ENCODE data around the gene SRGAP1. TPM values are rescaled to one million over a fixed set of nuclear protein-coding genes. Genes with fewer than 3 reads are reported as not detected.

The SRGAP1 gene
- total RNA-seq (1.3 TPM), polyA plus RNA-seq (0.82 TPM)
- long read RNA-seq, donor 1 = 0 reads
- long read RNA-seq, donor 2 = 0 reads
- long read RNA-seq, donor 3 = 0 reads
- long read RNA-seq, donor 4, full-length matches to known transcripts = 1 of 1 reads
- long read RNA-seq, donor 4, partial matches to known transcripts = 0 of 1 reads
- long read RNA-seq, donor 4, other reads (novel, unspliced or antisense) = 0 of 1 reads
- long read RNA-seq, donor 5 = 0 reads
- long read RNA-seq, donor 6, partial matches to known transcripts = 0 of 1 reads
- long read RNA-seq, donor 6, other reads (novel, unspliced or antisense) = 0 of 1 reads
- long read RNA-seq, donor 7, partial matches to known transcripts = 0 of 1 reads
- long read RNA-seq, donor 7, other reads (novel, unspliced or antisense) = 0 of 1 reads
- long read RNA-seq, donor 8 = 0 reads
- long read RNA-seq, donor 9 = 0 reads
- long read RNA-seq, donor 10 = 0 reads

DNA sequence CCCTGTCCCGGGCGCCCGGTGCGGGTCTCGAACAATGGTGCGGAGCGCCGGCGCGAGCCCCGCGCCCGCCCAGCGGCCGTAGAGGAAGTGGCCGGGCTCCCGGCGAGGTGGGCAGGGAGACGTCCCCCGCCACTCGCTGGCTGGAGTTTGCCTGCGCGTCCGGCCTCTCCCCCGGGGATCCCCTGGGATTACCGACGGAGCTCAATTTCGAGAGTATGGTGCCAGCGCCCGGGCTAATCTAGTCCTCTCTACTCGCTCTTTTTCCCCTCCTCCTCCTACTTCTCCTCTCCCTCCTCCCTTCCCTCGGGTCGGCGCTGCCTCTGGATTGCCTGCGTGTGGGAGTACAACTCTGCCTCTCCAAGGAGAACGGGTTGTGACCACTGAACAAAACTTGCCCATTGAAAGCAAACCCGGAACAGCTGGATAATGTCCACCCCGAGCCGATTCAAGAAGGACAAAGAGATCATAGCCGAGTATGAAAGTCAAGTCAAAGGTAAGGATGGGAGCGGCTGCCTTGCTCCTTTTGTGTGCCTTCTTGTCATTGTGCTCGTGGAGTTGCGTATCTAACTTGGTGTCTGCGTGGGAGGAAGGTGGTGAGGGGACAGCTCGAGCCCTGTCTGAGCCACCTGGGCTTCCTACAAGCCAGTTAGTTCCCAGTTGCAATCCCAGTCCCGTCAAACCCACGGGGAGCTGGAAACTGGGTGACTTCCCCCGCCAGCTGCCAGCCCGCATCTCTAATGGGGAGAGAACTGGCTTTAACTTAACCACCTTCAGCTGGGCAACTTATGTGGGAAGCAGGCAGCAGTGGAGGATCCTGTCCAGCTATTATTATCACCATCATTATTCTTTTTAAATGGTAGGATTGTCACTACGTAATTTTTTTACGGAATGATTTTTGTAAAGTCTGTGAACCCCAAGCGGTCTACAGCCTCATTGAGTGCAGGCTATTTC is at the start of gene SRGAP1:
Gene SRGAP1, plus strand, starts transcription at position 310 of the 951 bp plus-strand sequence. Its CDS starts 117 bp downstream, at position 427.
- H3K27ac ChIP-seq (ENCODE audit: low read depth in 1 of 2, low read length in 1 of 2) = peak within 1 kb of the TSS; percentile 66 to 74
- WGBS = 7% methylated on average over 52 of the region's 52 CpGs
- H3K4me1 ChIP-seq (ENCODE audit: control insufficient read depth in 2 of 2, insufficient read depth in 2 of 2, low read length in 2 of 2) = peaks cover 7% of the 10 kb centered on the region in 2 donors
- H3K27me3 ChIP-seq (ENCODE audit: control insufficient read depth in 2 of 2, insufficient read depth in 1 of 2, low read length in 1 of 2) = peaks cover 20 to 48% of the 10 kb centered on the region in 2 donors
- H3K36me3 ChIP-seq (ENCODE audit: control insufficient read depth in 2 of 2, insufficient read depth in 2 of 2, low read length in 1 of 2) = no peaks in the 10 kb centered on the region
- DNase-seq (ENCODE audit: low read depth in 6 of 9, low spot score in 9 of 9) = peak in 3 of 9 donors; percentile 1 to 29 (median 13)
- H3K4me3 ChIP-seq (ENCODE audit: low read length in 2 of 2) = peak within 1 kb of the TSS; percentile 47 to 66
- peaks cover 2 to 5% of the 10 kb centered on the region in 2 donors for H3K9me3 ChIP-seq (ENCODE audit: control insufficient read depth in 2 of 2, insufficient read depth in 1 of 2, low read length in 1 of 2)

DNA sequence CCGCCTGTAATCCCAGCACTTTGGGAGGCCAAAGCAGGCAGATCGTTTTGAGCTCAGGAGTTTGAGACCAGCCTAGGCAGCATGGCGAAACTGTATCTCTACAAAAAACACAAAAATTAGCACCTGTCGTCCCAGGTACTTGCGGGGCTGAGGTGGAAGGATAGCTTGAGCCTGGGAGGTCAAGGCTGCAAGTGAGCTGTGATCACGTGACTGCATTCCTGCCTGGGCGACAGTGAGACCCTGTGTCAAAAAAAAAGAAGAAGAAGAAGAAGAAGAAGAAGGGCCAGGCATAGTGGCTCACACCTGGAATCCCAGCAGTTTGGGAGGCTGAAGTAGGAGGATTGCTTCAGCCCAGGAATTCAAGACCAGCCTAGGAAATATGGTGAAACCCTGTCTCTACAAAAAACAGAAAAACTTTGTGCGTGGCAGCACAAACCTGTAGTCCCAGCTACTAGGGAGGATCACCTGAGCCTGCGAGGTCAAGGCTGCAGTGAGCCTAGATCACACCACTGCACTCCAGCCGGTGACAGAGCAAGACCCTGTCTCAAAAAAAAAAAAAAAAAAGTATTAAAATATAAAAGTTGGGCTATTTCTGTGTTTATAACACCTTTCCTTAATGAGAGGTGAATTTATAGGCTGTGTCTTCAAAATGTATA is 49.3 kb upstream of the SRGAP1 start:
- Histone ChIP-seq H3K9me3 (ENCODE audit: control insufficient read depth in 2 of 2, insufficient read depth in 1 of 2, low read length in 1 of 2) (no peaks in the 10 kb centered on the region), H3K4me1 (ENCODE audit: control insufficient read depth in 2 of 2, insufficient read depth in 2 of 2, low read length in 2 of 2) (no peaks in the 10 kb centered on the region), H3K27ac (ENCODE audit: low read depth in 1 of 2, low read length in 1 of 2) (no peak overlapping the region), H3K27me3 (ENCODE audit: control insufficient read depth in 2 of 2, insufficient read depth in 1 of 2, low read length in 1 of 2) (no peaks in the 10 kb centered on the region), H3K36me3 (ENCODE audit: control insufficient read depth in 2 of 2, insufficient read depth in 2 of 2, low read length in 1 of 2) (peaks cover 4 to 8% of the 10 kb centered on the region in 2 donors), H3K4me3 (ENCODE audit: low read length in 2 of 2) (no peak overlapping the region)
- DNase-seq (ENCODE audit: low read depth in 6 of 9, low spot score in 9 of 9) = no peak
- 97% methylated on average over 10 of the region's 10 CpGs for WGBS

DNA sequence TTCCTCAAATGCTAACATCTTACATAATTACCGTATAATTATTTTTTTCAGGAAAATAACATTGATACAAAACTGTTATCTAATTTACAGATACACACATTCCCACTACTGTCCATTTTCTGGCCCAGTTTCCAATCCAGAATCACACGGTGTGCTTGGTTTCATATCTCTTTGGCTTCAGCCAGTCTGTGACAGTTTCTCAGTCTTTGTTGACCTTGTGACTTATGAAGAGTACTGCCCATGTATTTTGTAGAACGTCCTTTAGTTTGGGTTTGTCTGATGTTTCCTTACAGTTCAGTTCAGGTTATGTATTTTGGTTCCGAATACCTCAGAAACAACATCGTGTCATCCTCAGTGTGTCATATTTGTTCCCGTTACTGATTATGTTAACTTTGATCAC is 48.6 kb upstream of the SRGAP1 start:
- Histone ChIP-seq H3K27me3 (ENCODE audit: control insufficient read depth in 2 of 2, insufficient read depth in 1 of 2, low read length in 1 of 2) (no peaks in the 10 kb centered on the region), H3K4me1 (ENCODE audit: control insufficient read depth in 2 of 2, insufficient read depth in 2 of 2, low read length in 2 of 2) (no peaks in the 10 kb centered on the region), H3K27ac (ENCODE audit: low read depth in 1 of 2, low read length in 1 of 2) (no peak overlapping the region), H3K36me3 (ENCODE audit: control insufficient read depth in 2 of 2, insufficient read depth in 2 of 2, low read length in 1 of 2) (peaks cover 4 to 8% of the 10 kb centered on the region in 2 donors), H3K9me3 (ENCODE audit: control insufficient read depth in 2 of 2, insufficient read depth in 1 of 2, low read length in 1 of 2) (no peaks in the 10 kb centered on the region), H3K4me3 (ENCODE audit: low read length in 2 of 2) (no peak overlapping the region)
- DNase-seq (ENCODE audit: low read depth in 6 of 9, low spot score in 9 of 9) = no peak
- WGBS = 97% methylated on average over 6 of the region's 6 CpGs

DNA sequence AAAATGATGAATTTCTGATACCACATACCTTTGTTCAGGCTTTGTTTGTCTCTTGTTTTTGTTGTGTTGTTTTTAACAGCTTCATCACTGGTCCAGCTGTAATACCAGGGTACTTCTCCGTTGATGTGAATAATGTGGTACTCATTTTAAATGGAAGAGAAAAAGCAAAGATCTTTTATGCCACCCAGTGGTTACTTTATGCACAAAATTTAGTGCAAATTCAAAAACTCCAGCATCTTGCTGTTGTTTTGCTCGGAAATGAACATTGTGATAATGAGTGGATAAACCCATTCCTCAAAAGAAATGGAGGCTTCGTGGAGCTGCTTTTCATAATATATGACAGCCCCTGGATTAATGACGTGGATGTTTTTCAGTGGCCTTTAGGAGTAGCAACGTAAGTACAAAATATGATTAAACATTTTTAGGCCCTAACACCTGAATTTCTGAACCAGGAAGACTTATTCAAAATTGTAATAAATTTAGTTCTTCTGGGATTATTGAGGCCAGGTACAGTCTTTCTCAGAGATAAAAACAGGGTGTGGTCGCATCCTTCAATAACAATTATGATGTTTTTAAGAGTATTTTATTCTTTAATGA is 42.4 kb upstream of the SRGAP1 start:
- Histone ChIP-seq H3K27me3 (ENCODE audit: control insufficient read depth in 2 of 2, insufficient read depth in 1 of 2, low read length in 1 of 2) (no peaks in the 10 kb centered on the region), H3K4me1 (ENCODE audit: control insufficient read depth in 2 of 2, insufficient read depth in 2 of 2, low read length in 2 of 2) (no peaks in the 10 kb centered on the region), H3K36me3 (ENCODE audit: control insufficient read depth in 2 of 2, insufficient read depth in 2 of 2, low read length in 1 of 2) (peaks cover 4 to 5% of the 10 kb centered on the region in 2 donors), H3K27ac (ENCODE audit: low read depth in 1 of 2, low read length in 1 of 2) (no peak overlapping the region), H3K9me3 (ENCODE audit: control insufficient read depth in 2 of 2, insufficient read depth in 1 of 2, low read length in 1 of 2) (no peaks in the 10 kb centered on the region), H3K4me3 (ENCODE audit: low read length in 2 of 2) (no peak overlapping the region)
- WGBS = 80% methylated on average over 6 of the region's 6 CpGs
- peak in 3 of 9 donors; percentile 5 to 51 (median 25) for DNase-seq (ENCODE audit: low read depth in 6 of 9, low spot score in 9 of 9)

DNA sequence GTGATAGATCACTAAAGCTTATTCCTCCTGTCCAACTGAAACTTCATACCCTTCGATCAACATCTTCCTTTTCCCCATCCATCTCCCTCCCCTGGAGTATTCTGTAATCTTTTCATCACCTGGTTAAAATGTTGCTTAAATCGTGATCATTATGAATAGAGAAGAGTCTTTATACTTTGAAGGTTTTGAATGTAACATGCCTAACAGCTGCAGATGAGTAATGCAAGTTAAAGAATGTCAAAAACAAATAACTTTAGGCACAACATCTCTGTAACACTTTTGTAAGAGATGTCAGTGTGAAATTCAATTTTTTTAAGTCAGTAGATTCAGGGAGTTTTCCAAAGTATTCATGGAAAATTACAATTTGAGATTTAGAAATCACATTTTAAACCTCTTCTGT is 39.8 kb upstream of the SRGAP1 start:
- no peaks in the 10 kb centered on the region for H3K27me3 ChIP-seq (ENCODE audit: control insufficient read depth in 2 of 2, insufficient read depth in 1 of 2, low read length in 1 of 2)
- no peaks in the 10 kb centered on the region for H3K9me3 ChIP-seq (ENCODE audit: control insufficient read depth in 2 of 2, insufficient read depth in 1 of 2, low read length in 1 of 2)
- WGBS = 96% methylated on average over 2 of the region's 2 CpGs
- no peaks in the 10 kb centered on the region for H3K4me1 ChIP-seq (ENCODE audit: control insufficient read depth in 2 of 2, insufficient read depth in 2 of 2, low read length in 2 of 2)
- H3K27ac ChIP-seq (ENCODE audit: low read depth in 1 of 2, low read length in 1 of 2) = no peak overlapping the region
- H3K36me3 ChIP-seq (ENCODE audit: control insufficient read depth in 2 of 2, insufficient read depth in 2 of 2, low read length in 1 of 2) = peaks cover 4 to 8% of the 10 kb centered on the region in 2 donors
- no peak overlapping the region for H3K4me3 ChIP-seq (ENCODE audit: low read length in 2 of 2)
- no peak for DNase-seq (ENCODE audit: low read depth in 6 of 9, low spot score in 9 of 9)

DNA sequence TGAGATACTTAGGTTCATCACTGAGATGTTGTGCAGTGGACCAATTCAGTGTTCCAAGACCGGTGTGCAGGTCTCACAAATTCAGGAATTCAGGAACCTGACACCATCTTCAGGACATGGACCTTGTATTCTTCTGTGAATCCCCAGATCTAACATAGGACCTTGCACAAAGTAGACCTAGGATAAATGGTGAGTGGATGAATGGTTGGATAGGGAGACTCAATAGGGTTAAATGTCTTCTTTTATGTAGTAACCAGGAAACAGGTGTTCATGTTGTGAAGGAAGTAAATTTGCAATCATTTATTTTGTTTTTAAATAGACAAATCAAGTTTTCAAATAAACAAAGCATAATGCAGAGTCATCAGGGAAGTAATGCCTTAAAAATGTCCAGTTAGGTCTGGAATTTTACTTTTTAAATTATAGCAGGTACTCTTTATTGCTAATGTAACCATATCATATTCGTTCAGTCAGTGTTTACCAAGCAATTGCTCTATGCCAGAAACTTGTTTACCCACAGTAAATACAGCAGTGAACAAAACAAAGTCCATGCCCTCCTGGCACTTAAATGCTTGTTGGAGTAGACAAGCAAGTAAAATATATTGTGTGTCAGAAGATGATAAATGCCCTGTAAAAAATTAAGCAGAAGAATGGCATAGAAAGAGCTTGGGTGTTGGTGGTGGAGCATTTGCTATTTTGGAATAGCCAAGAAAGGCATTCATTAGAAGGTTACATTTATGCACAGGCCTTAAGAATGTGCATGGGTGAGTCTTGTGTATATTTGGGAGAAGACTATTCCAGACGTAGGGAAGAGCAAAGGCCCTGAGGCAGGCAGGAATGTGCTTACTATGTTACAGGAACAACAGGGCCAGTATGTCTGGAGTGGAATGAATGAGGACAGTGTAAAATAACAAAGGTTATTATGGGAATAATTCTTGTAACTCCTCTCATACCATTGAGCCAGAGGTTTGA is 38.5 kb upstream of the SRGAP1 start:
- WGBS = 94% methylated on average over 3 of the region's 3 CpGs
- Histone ChIP-seq H3K9me3 (ENCODE audit: control insufficient read depth in 2 of 2, insufficient read depth in 1 of 2, low read length in 1 of 2) (no peaks in the 10 kb centered on the region), H3K27me3 (ENCODE audit: control insufficient read depth in 2 of 2, insufficient read depth in 1 of 2, low read length in 1 of 2) (no peaks in the 10 kb centered on the region), H3K4me1 (ENCODE audit: control insufficient read depth in 2 of 2, insufficient read depth in 2 of 2, low read length in 2 of 2) (no peaks in the 10 kb centered on the region), H3K4me3 (ENCODE audit: low read length in 2 of 2) (no peak overlapping the region), H3K36me3 (ENCODE audit: control insufficient read depth in 2 of 2, insufficient read depth in 2 of 2, low read length in 1 of 2) (peaks cover 4 to 9% of the 10 kb centered on the region in 2 donors), H3K27ac (ENCODE audit: low read depth in 1 of 2, low read length in 1 of 2) (no peak overlapping the region)
- DNase-seq (ENCODE audit: low read depth in 6 of 9, low spot score in 9 of 9) = no peak

DNA sequence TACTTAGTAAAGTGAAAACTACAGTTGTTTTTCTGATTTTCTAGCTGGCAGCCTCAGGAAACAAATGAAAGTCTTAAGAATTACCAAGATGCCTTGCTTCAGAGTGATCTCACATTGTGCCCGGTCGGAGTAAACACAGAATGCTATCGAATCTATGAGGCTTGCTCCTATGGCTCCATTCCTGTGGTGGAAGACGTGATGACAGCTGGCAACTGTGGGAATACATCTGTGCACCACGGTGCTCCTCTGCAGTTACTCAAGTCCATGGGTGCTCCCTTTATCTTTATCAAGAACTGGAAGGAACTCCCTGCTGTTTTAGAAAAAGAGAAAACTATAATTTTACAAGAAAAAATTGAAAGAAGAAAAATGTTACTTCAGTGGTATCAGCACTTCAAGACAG is 35.9 kb upstream of the SRGAP1 start:
- Histone ChIP-seq H3K27ac (ENCODE audit: low read depth in 1 of 2, low read length in 1 of 2) (no peak overlapping the region), H3K36me3 (ENCODE audit: control insufficient read depth in 2 of 2, insufficient read depth in 2 of 2, low read length in 1 of 2) (peaks cover 4 to 9% of the 10 kb centered on the region in 2 donors), H3K4me1 (ENCODE audit: control insufficient read depth in 2 of 2, insufficient read depth in 2 of 2, low read length in 2 of 2) (no peaks in the 10 kb centered on the region), H3K27me3 (ENCODE audit: control insufficient read depth in 2 of 2, insufficient read depth in 1 of 2, low read length in 1 of 2) (no peaks in the 10 kb centered on the region), H3K4me3 (ENCODE audit: low read length in 2 of 2) (no peak overlapping the region), H3K9me3 (ENCODE audit: control insufficient read depth in 2 of 2, insufficient read depth in 1 of 2, low read length in 1 of 2) (no peaks in the 10 kb centered on the region)
- WGBS = 97% methylated on average over 5 of the region's 5 CpGs
- no peak for DNase-seq (ENCODE audit: low read depth in 6 of 9, low spot score in 9 of 9)

DNA sequence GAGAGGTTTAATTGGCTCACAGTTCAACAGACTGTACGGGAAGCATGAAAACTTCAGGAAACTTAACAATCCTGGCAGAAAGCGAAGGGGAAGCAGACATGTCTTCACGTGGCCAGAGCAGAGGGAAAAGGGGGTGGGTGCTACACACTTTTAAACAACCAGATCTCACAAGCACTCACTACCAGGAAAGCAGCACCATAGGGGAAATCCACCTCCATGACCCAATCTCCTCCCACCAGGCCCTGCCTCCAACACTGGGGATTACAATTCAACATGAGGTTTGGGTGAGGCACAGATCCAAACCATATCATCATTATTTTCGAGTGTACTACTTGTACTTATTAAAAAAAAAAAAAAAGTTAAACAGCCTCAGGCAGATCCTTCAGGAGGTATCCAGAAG is 34.9 kb upstream of the SRGAP1 start:
- 94% methylated on average over 4 of the region's 4 CpGs for WGBS
- DNase-seq (ENCODE audit: low read depth in 6 of 9, low spot score in 9 of 9) = no peak
- Histone ChIP-seq H3K27ac (ENCODE audit: low read depth in 1 of 2, low read length in 1 of 2) (no peak overlapping the region), H3K36me3 (ENCODE audit: control insufficient read depth in 2 of 2, insufficient read depth in 2 of 2, low read length in 1 of 2) (peaks cover 4 to 9% of the 10 kb centered on the region in 2 donors), H3K9me3 (ENCODE audit: control insufficient read depth in 2 of 2, insufficient read depth in 1 of 2, low read length in 1 of 2) (no peaks in the 10 kb centered on the region), H3K27me3 (ENCODE audit: control insufficient read depth in 2 of 2, insufficient read depth in 1 of 2, low read length in 1 of 2) (no peaks in the 10 kb centered on the region), H3K4me1 (ENCODE audit: control insufficient read depth in 2 of 2, insufficient read depth in 2 of 2, low read length in 2 of 2) (no peaks in the 10 kb centered on the region), H3K4me3 (ENCODE audit: low read length in 2 of 2) (no peak overlapping the region)
